Measurements from ENCODE around the gene CDKN2D.

The CDKN2D gene

GRCh38 chr19:10520652-10521318 lies 48.0 kb downstream of the CDKN2D start:
- DNase-seq, result no peak

DNA sequence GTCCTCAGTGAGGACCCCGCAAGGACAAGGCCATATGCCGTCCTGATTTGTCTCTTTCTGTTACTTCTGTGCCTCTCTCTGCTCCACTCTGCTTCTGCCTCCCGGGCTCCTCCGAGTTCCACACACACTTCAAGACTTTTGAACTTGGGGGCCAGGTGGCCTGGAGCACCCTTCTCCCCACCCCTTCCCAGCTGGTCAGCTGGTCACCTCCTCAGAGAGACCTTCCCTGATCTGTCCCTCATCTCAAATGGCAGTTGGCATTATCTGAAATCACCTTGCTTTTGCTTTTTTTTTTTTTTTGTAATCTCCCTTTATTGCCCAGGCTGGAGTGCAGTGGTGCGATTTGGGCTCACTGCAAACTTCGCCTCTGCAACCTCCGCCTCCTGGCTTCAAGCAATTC lies 49.4 kb downstream of the CDKN2D start:
- no peak for DNase-seq

GRCh38 chr19:10518444-10519361 lies 50.1 kb downstream of the CDKN2D start:
- peak in 1 of 2 donors; percentile 24 for DNase-seq

DNA sequence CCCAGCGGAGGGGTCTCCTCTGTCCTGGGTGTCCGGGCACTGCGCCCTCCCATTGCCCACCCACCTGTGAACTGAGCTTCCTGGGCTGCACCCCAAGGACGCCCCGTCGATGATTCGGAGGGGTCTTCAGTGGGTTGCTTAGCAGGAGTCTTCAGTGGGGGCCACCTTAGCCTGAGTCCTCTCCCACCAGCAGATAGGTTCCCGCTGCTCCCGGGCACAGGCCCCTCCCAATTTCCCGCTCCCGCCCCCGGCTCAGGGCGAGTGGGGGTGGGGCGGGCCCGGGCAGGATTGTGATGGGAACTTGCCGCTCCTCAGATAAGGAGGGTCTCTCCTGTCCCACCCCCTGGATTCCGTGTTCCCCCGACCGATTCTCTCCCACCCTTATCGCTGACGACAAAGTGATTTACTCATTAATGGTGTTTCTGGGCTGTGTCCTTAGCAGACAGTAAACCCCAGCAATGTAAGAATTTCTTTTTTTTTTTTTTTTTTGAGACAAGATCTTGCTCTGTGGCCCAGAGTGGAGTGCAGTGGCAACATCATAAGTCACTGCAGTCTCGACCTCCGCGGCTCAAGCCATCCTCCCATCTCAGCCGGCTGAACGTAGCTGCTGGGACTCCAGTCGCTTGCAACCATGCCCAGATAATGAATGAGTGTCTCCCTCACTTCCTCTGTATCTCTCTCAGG lies 50.9 kb downstream of the CDKN2D start:
- peak in 1 of 2 donors; percentile 11 for DNase-seq

- no peak for DNase-seq
These were observed 51.4 kb downstream of the CDKN2D start, which contains the start of gene S1PR5 for GRCh38 chr19:10517361-10517759. Gene S1PR5, minus strand, starts transcription at chr19:10517447. Its CDS starts 2,436 bp downstream, at chr19:10515011.

GRCh38 chr19:10516671-10517286 lies 52.0 kb downstream of the CDKN2D start:
- no peak for DNase-seq

Measured in inflammatory macrophage (primary cell).